Large intestine (tissue), 3 donors: ENCODE results near the gene METTL26. TPM values are rescaled to one million over a fixed set of nuclear protein-coding genes. Genes with fewer than 3 reads are reported as not detected.
"Not testable (repeated sequence)": the region's sequence is repeated elsewhere in the genome, so short reads cannot be mapped to it uniquely, and the experiment has no call there.

ENCODE experiments used
- DNase-seq, 2 donors: peaks; one replicate each; pipeline versions ENCODE4 v3.0.0 to v3.0.0-alpha.2; 2013
- H3K27ac ChIP-seq: one replicate; pipeline ENCODE4 v1.5.1; 2013; ENCODE audit warnings: low read length
- H3K27me3 ChIP-seq: 2 replicates; pipeline ENCODE4 v1.6.1; 2013; ENCODE audit warnings: low read length; ENCODE audit not compliant: control insufficient read depth, insufficient read depth
- H3K36me3 ChIP-seq: 2 replicates; pipeline ENCODE4 v1.6.1; 2013; ENCODE audit warnings: low read length; ENCODE audit not compliant: control insufficient read depth, insufficient read depth
- H3K4me1 ChIP-seq: one replicate; pipeline ENCODE4 v1.6.1; 2013; ENCODE audit warnings: low read length; ENCODE audit not compliant: control insufficient read depth, insufficient read depth
- H3K4me3 ChIP-seq: one replicate; pipeline ENCODE4 v1.5.1; 2013; ENCODE audit warnings: low read length
- H3K9me3 ChIP-seq: one replicate; pipeline ENCODE4 v1.6.1; 2013; ENCODE audit warnings: mild to moderate bottlenecking, low read depth, low read length, moderate library complexity; ENCODE audit not compliant: control insufficient read depth
- WGBS: methylation state at CpG from one replicate; pipeline ENCODE4 v1.1.5; 2013; ENCODE audit warnings: low lambda C conversion rate; ENCODE audit not compliant: insufficient coverage; 5-methylcytosine and 5-hydroxymethylcytosine counted together
- polyA plus RNA-seq: library from polyadenylated mRNA; unstranded; fragments of 120-200 nt; gene quantifications from one replicate; pipeline ENCODE4 v1.2.1, GENCODE V29; 2013

The METTL26 gene
- polyA plus RNA-seq, 1 donor = 59.1 TPM

- Histone ChIP-seq H3K27ac (no peak overlapping the region), H3K27me3 (no peaks in the 10 kb centered on the region), H3K4me3 (no peak overlapping the region), H3K4me1 (no peaks in the 10 kb centered on the region), H3K36me3 (peaks cover 12% of the 10 kb centered on the region), H3K9me3 (peaks cover 14% of the 10 kb centered on the region)
- 98% methylated on average over 6 of the region's 13 CpGs for whole genome bisulfite sequencing
- DNase-seq = no peak
These were observed 26.8 kb downstream of the METTL26 start for GRCh38 chr16:609316-609715.

- no peak overlapping the region for H3K4me3 ChIP-seq
- no peaks in the 10 kb centered on the region for H3K27me3 ChIP-seq
- H3K27ac ChIP-seq = no peak overlapping the region
- WGBS = 50% methylated on average over 2 of the region's 10 CpGs
- peaks cover 12% of the 10 kb centered on the region for H3K9me3 ChIP-seq
- H3K36me3 ChIP-seq = peaks cover 7% of the 10 kb centered on the region
- DNase-seq = no peak
- no peaks in the 10 kb centered on the region for H3K4me1 ChIP-seq
These were observed 28.1 kb downstream of the METTL26 start for GRCh38 chr16:608019-608418.

- H3K27ac ChIP-seq = no peak overlapping the region
- peaks cover 7% of the 10 kb centered on the region for H3K36me3 ChIP-seq
- no peaks in the 10 kb centered on the region for H3K27me3 ChIP-seq
- WGBS = no CpG with 5 or more reads among the region's 22 CpGs
- DNase-seq = no peak
- H3K4me3 ChIP-seq = no peak overlapping the region
- peaks cover 12% of the 10 kb centered on the region for H3K9me3 ChIP-seq
- no peaks in the 10 kb centered on the region for H3K4me1 ChIP-seq
These were observed 29.3 kb downstream of the METTL26 start for GRCh38 chr16:606656-607307.

GRCh38 chr16:603933-604332 is 32.2 kb downstream of the METTL26 start:
- H3K9me3 ChIP-seq = peaks cover 13% of the 10 kb centered on the region
- H3K4me3 ChIP-seq = no peak overlapping the region
- WGBS = no CpG with 5 or more reads among the region's 5 CpGs
- H3K27me3 ChIP-seq = no peaks in the 10 kb centered on the region
- no peaks in the 10 kb centered on the region for H3K4me1 ChIP-seq
- no peak for DNase-seq
- no peak overlapping the region for H3K27ac ChIP-seq
- peaks cover 18% of the 10 kb centered on the region for H3K36me3 ChIP-seq

- Histone ChIP-seq H3K36me3 (peaks cover 35% of the 10 kb centered on the region), H3K4me1 (no peaks in the 10 kb centered on the region), H3K9me3 (peaks cover 16% of the 10 kb centered on the region), H3K4me3 (no peak overlapping the region), H3K27ac (no peak overlapping the region), H3K27me3 (no peaks in the 10 kb centered on the region)
- no CpG with 5 or more reads among the region's 7 CpGs for WGBS
- DNase-seq = no peak
These were observed 35.3 kb downstream of the METTL26 start for GRCh38 chr16:600781-601180.

GRCh38 chr16:598823-599739 is 37.0 kb downstream of the METTL26 start:
- Histone ChIP-seq H3K36me3 (peaks cover 27% of the 10 kb centered on the region), H3K9me3 (peaks cover 8% of the 10 kb centered on the region), H3K4me3 (no peak overlapping the region), H3K4me1 (peaks cover 9% of the 10 kb centered on the region), H3K27ac (no peak overlapping the region), H3K27me3 (no peaks in the 10 kb centered on the region)
- no peak for DNase-seq
- no CpG with 5 or more reads among the region's 43 CpGs for WGBS

GRCh38 chr16:597655-598054 is 38.5 kb downstream of the METTL26 start:
- not testable (repeated sequence) for H3K27me3 ChIP-seq, DNase-seq, H3K27ac ChIP-seq, H3K4me3 ChIP-seq, H3K9me3 ChIP-seq
- no CpG with 5 or more reads among the region's 7 CpGs for WGBS
- peaks cover 23% of the 10 kb centered on the region for H3K4me1 ChIP-seq
- peaks cover 27% of the 10 kb centered on the region for H3K36me3 ChIP-seq

- Histone ChIP-seq H3K36me3 (peaks cover 27% of the 10 kb centered on the region), H3K4me3 (no peak overlapping the region), H3K27ac (no peak overlapping the region), H3K27me3 (no peaks in the 10 kb centered on the region), H3K9me3 (peaks cover 8% of the 10 kb centered on the region), H3K4me1 (peaks cover 32% of the 10 kb centered on the region)
- WGBS = no CpG with 5 or more reads among the region's 12 CpGs
- DNase-seq = no peak
These were observed 39.4 kb downstream of the METTL26 start for GRCh38 chr16:596736-597060.

- Histone ChIP-seq H3K4me1 (peaks cover 38% of the 10 kb centered on the region), H3K27me3 (no peaks in the 10 kb centered on the region), H3K27ac (no peak overlapping the region), H3K4me3 (no peak overlapping the region), H3K36me3 (peaks cover 24% of the 10 kb centered on the region), H3K9me3 (peaks cover 8% of the 10 kb centered on the region)
- DNase-seq = no peak
- no CpG with 5 or more reads among the region's 34 CpGs for WGBS
These were observed 40.0 kb downstream of the METTL26 start for GRCh38 chr16:595942-596735.

- no CpG with 5 or more reads among the region's 18 CpGs for WGBS
- Histone ChIP-seq H3K4me1 (peaks cover 38% of the 10 kb centered on the region), H3K36me3 (peaks cover 24% of the 10 kb centered on the region), H3K27ac (no peak overlapping the region), H3K4me3 (no peak overlapping the region), H3K9me3 (peaks cover 8% of the 10 kb centered on the region), H3K27me3 (no peaks in the 10 kb centered on the region)
- DNase-seq = no peak
These were observed 41.0 kb downstream of the METTL26 start for GRCh38 chr16:595094-595528.
